HFF-Myc (cell line): ENCODE data around the gene SIRT2.

Source experiments
- DNase-seq: peaks from one replicate; pipeline ENCODE4 v3.0.0-alpha.2; 2011; ENCODE audit warnings: low read depth; ENCODE audit errors: extremely low read depth
- H3K4me3 ChIP-seq: replicated peaks from 2 replicates; pipeline ENCODE4 v1.5.1; 2011; ENCODE audit warnings: low read depth, mild to moderate bottlenecking, control low read depth, low read length
- TF ChIP-seq, protein P1 (sequence below): IDR thresholded peaks from 2 replicates; pipeline ENCODE4 v1.5.1; 2012; ENCODE audit warnings: mild to moderate bottlenecking, low read depth, low read length, control low read depth; ENCODE audit errors: missing control alignments

SIRT2 gene

DNA sequence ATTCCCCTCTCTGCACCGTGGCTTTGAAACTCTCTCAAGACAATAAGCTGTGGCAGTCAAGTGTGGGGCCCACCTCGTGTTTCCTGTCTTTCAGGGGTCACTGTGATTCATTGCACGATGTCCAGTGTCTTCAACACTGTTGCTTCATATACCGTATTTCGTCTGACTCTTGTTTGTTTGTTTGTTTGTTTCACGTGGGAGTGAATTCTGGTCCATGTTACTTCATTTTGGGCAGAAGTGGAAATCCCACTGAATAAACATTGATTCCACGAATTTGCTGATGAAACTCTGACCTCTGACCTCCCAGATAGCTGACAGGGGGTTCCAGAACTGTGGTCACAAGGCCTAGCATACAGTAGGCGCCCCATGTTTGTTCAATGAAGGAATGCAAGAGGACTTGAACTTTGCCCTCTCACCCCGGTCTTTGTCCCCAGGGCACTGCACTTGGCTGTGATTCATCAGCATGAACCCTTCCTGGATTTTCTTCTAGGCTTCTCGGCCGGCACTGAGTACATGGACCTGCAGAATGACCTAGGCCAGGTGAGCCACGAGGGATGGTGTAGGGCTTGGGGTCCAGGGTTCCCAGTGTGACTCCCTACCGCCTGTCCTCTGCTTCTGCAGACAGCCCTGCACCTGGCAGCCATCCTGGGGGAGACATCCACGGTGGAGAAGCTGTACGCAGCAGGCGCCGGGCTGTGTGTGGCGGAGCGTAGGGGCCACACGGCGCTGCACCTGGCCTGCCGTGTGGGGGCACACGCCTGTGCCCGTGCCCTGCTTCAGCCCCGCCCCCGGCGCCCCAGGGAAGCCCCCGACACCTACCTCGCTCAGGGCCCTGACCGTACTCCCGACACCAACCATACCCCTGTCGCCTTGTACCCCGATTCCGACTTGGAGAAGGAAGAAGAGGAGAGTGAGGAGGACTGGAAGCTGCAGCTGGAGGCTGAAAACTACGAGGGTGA, 5.4 kb upstream of the SIRT2 start:
- TF ChIP-seq, protein P1, sequence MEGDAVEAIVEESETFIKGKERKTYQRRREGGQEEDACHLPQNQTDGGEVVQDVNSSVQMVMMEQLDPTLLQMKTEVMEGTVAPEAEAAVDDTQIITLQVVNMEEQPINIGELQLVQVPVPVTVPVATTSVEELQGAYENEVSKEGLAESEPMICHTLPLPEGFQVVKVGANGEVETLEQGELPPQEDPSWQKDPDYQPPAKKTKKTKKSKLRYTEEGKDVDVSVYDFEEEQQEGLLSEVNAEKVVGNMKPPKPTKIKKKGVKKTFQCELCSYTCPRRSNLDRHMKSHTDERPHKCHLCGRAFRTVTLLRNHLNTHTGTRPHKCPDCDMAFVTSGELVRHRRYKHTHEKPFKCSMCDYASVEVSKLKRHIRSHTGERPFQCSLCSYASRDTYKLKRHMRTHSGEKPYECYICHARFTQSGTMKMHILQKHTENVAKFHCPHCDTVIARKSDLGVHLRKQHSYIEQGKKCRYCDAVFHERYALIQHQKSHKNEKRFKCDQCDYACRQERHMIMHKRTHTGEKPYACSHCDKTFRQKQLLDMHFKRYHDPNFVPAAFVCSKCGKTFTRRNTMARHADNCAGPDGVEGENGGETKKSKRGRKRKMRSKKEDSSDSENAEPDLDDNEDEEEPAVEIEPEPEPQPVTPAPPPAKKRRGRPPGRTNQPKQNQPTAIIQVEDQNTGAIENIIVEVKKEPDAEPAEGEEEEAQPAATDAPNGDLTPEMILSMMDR = no peak
- no peak overlapping the region for H3K4me3 ChIP-seq
- DNase-seq = no peak

DNA sequence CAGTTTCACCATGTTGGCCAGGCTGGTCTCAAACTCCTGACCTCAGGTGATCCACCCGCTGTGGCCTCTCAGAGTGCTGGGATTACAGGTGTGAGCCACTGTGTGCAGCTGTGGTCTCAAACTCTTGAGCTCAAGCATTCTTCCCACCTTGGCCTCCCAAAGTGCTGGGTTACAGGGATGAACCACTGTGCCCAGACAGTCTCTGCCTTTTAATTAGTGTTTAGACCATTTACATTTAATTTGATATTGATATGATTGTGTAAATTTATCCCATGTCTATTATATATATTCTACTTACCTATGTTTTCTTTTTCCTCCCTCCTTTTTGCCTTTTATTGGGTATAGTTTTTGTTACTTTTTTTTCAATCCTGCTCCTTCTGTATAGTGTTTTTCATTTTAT, 2.3 kb upstream of the SIRT2 start:
- no peak overlapping the region for H3K4me3 ChIP-seq
- DNase-seq = no peak

DNA sequence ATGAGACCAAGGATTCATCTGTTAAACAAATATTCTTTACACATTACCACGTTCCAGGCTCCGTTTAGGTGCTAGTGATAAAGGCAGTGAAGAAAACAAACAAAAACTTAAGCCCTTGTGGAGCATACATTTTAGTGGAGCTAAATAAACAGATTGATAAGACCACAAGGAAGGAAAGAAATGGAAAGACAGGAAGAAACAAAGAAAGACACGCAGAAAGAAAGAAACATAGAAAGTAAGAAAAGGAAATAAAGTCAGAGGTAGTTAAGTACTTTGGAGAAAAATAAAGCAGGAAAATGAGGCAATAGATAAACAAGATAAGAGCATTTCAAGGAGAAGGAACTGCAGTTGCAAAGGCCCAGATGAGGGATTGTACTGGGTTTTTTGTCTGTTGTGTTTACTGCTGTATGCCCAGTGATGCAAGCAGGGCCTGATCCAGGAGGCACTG, 1.3 kb upstream of the SIRT2 start:
- H3K4me3 ChIP-seq = peak overlapping the region; percentile 71
- TF ChIP-seq, protein P1 = no peak
- no peak for DNase-seq

More for the DNA sequence above, 2.3 kb upstream of the SIRT2 start:
- TF ChIP-seq, protein P1 = no peak

DNA sequence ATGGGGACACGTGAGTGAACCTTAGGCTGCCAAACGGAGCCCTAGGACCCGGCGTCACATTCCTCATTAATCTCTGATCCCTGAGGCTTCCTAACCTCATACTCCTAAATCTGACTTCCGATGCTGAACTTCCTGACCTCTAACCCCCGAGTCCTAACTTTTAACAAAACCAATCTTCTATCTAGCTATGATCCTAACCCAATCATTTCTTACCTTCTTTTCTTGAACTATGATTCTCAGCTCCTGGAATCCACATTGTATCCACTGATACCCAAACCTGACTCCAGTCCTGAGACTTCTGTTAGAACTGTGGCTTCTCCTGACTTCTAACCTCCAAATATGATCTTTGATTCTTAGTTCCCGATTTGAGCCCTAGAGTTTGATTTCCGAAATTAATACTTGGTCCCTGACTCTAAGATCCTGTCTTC, 798 bp upstream of the SIRT2 start:
- H3K4me3 ChIP-seq = peak overlapping the region; percentile 71
- DNase-seq = peak; percentile 16
- TF ChIP-seq, protein P1 = no peak

DNA sequence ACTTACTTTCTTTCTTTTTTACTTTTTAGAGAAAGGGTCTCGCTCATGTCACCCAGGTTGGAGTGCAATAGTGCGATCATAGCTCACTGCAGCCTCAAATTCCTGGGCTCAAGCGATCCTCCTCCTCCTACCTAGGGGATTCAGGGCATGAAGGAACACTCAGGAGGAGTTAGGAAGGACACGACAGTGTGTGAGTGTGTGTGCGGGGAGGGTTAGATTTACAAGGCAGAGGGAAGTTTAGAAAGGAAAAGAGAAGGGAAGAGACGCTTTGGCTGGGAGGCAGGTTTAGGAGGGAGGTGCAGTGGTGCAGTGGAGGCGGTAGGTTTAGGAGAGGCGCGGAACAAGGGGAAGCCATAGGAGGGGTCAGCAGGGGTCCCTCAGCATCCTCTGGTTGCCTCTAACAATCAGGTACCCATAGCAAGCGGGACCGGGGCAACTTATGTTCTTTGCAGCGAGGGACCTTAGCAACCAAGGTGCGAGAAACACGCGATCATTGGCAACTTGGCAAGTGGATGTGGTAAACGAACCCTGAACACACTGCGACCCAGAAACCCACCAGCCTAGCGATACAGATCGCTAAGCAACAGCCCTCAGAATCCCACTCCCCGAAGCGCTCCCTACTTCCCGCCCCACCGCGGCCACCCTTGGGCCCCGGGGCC, 501 bp downstream of the SIRT2 start:
- TF ChIP-seq, protein P1 = no peak
- H3K4me3 ChIP-seq = peak overlapping the region; percentile 71
- no peak for DNase-seq

DNA sequence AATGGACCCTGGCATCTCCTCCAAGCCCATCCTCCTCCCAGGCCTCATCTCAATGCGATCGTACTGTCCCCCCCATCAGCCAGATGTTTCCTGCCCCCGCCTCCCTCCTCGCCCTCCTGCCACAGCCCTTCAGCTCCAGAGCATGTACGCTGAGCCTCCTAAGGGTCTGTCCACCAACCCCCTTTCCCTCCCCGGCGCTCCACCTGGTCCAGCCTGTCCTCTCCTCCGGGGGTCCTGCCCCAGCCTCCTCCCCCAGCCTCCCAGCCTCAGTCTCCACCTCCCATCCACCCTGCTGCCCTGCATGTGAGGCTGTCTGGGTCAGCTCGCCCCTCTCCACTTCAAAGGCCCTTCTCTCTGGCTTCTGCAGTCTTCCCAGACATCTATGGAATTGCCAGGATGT, 4.5 kb downstream of the SIRT2 start:
- TF ChIP-seq, protein P1 = no peak
- H3K4me3 ChIP-seq = no peak overlapping the region
- DNase-seq = no peak
